Nephron (organoid): Measurements from ENCODE around the gene RNF224.

Source experiments
- H3K27ac Mint-ChIP-seq, 3 experiments: 2 replicates each; pipeline ENCODE4 v1.8.0; 2020; ENCODE audit warnings: mixed read lengths in 3 of 3, mild to moderate bottlenecking in 2 of 3, moderate library complexity in 1 of 3
- H3K27me3 Mint-ChIP-seq: 2 replicates; pipeline ENCODE4 v1.8.0; 2021; ENCODE audit warnings: low read depth, mild to moderate bottlenecking, moderate library complexity, mixed read lengths
- H3K36me3 Mint-ChIP-seq: 2 replicates; pipeline ENCODE4 v1.8.0; 2020; ENCODE audit warnings: low read depth, mixed read lengths
- H3K4me1 Mint-ChIP-seq: 2 replicates; pipeline ENCODE4 v1.8.0; 2020; ENCODE audit warnings: mixed read lengths
- H3K4me3 Mint-ChIP-seq, 3 experiments: 2 replicates each; pipeline ENCODE4 v1.8.0; 2020; ENCODE audit warnings: mild to moderate bottlenecking in 3 of 3, mixed read lengths in 3 of 3, moderate library complexity in 2 of 3
- H3K9me3 Mint-ChIP-seq: 2 replicates; pipeline ENCODE4 v1.8.0; 2020; ENCODE audit warnings: mixed read lengths
- TF ChIP-seq, protein P1 (sequence below), 3 experiments: fragments of 200-600 bp; sonication (generic); IDR thresholded peaks; one replicate each; pipeline ENCODE4 v1.5.0; 2021; ENCODE audit warnings: antibody characterized with exemption in 3 of 3; ENCODE audit not compliant: unreplicated experiment in 3 of 3

The RNF224 gene

DNA sequence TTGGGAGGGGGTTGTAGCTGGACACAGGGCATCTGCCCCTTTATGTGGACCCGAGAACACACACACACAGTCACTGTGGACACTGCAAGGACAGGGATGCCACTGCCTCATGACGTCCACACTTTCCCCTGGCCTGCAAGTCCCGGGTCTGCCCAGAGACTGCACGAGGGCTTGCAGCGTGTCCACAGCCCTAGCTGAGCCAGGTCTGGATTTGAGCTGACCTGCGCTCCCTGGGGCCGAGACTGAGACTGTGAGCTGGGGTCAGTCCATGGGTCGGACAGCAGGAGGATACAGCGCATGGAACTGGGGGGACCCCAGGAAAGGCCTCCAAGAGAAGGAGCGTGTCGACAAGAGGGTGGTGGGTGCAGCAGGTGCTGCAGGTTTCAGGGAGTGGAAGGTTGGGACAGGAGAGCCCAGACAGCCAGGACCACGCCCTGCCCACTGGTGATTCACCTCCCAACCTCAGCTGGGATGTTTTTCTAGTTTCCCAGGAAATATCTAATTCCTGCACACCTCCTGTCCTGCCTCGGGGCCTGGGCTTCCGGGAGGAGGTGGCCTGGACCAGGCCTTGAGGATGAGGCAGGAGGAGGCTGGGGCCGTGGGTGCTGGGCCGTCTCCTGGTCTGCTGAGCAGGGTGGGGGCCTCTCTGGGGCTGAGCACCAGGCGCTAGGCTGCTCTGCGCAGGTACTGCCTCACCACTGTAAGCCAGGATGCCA lies 806 bp upstream of the RNF224 start:
- TF ChIP-seq, protein P1, sequence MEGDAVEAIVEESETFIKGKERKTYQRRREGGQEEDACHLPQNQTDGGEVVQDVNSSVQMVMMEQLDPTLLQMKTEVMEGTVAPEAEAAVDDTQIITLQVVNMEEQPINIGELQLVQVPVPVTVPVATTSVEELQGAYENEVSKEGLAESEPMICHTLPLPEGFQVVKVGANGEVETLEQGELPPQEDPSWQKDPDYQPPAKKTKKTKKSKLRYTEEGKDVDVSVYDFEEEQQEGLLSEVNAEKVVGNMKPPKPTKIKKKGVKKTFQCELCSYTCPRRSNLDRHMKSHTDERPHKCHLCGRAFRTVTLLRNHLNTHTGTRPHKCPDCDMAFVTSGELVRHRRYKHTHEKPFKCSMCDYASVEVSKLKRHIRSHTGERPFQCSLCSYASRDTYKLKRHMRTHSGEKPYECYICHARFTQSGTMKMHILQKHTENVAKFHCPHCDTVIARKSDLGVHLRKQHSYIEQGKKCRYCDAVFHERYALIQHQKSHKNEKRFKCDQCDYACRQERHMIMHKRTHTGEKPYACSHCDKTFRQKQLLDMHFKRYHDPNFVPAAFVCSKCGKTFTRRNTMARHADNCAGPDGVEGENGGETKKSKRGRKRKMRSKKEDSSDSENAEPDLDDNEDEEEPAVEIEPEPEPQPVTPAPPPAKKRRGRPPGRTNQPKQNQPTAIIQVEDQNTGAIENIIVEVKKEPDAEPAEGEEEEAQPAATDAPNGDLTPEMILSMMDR (IDR thresholded peaks at IDR 0.05; ENCODE audit: unreplicated experiment in 3 of 3) = no peak
- peak overlapping the region in 1 of 3 experiments; percentile 37 for H3K4me3 Mint-ChIP-seq
- peaks cover 5% of the 10 kb centered on the region for H3K4me1 Mint-ChIP-seq
- no peaks in the 10 kb centered on the region for H3K36me3 Mint-ChIP-seq
- no peak overlapping the region for H3K27ac Mint-ChIP-seq
- no peaks in the 10 kb centered on the region for H3K9me3 Mint-ChIP-seq
- peaks cover 4% of the 10 kb centered on the region for H3K27me3 Mint-ChIP-seq

DNA sequence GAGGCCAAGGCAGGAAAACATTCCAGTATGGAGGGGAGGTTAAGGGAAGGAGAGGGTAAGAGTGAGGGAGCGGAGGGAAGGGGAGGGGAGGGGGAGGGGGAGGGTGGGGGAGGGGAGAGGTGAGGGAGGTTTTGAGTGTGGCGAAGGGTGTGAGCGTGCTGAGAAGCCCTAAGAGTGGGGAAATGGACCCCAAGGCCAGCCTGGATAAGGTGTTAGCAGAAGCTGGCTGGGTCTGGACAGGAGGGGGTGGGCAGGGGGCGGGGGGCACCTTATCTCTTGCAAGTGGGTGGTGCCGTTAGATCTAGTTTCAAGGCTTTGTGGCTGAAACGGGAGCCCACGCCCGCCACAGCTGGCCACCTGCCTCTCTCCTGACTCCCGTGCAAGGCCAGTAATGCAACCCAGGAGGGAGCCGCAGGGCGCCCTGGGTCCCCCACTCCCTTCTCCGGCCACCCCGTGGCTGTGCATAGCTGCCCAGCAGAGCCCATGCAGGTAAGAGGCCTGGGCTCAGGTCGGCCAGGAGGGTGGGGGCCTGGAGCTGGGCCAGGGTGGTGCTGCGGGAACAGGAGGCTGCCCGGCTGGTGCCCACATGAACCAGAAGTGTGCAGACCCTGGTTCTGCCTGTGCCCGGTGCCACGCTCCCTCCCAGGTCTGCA lies 677 bp downstream of the RNF224 start:
- H3K27me3 Mint-ChIP-seq = peaks cover 4% of the 10 kb centered on the region
- peak overlapping the region; percentile 24 to 59 (median 44) for H3K4me3 Mint-ChIP-seq
- peaks cover 5% of the 10 kb centered on the region for H3K4me1 Mint-ChIP-seq
- H3K27ac Mint-ChIP-seq = peak overlapping the region; percentile 41 to 65 (median 46)
- no peaks in the 10 kb centered on the region for H3K9me3 Mint-ChIP-seq
- TF ChIP-seq, protein P1 (IDR thresholded peaks at IDR 0.05; ENCODE audit: unreplicated experiment in 3 of 3) = no peak
- no peaks in the 10 kb centered on the region for H3K36me3 Mint-ChIP-seq

- TF ChIP-seq, protein P1 (IDR thresholded peaks at IDR 0.05; ENCODE audit: unreplicated experiment in 3 of 3) = no peak
- no peaks in the 10 kb centered on the region for H3K36me3 Mint-ChIP-seq
- no peak overlapping the region for H3K4me3 Mint-ChIP-seq
- H3K4me1 Mint-ChIP-seq = peaks cover 5% of the 10 kb centered on the region
- H3K9me3 Mint-ChIP-seq = no peaks in the 10 kb centered on the region
- H3K27me3 Mint-ChIP-seq = peaks cover 4% of the 10 kb centered on the region
- H3K27ac Mint-ChIP-seq = no peak overlapping the region
Observed at GRCh38 chr9:137228506-137228967, 1.2 kb downstream of the RNF224 start.

GRCh38 chr9:137228968-137229896 lies 1.9 kb downstream of the RNF224 start:
- peaks cover 5% of the 10 kb centered on the region for H3K4me1 Mint-ChIP-seq
- H3K27ac Mint-ChIP-seq = peak overlapping the region in 2 of 3 experiments; percentile 72 to 73
- H3K9me3 Mint-ChIP-seq = no peaks in the 10 kb centered on the region
- no peak overlapping the region for H3K4me3 Mint-ChIP-seq
- TF ChIP-seq, protein P1 (IDR thresholded peaks at IDR 0.05; ENCODE audit: unreplicated experiment in 3 of 3) = no peak
- H3K36me3 Mint-ChIP-seq = no peaks in the 10 kb centered on the region
- H3K27me3 Mint-ChIP-seq = peaks cover 4% of the 10 kb centered on the region

- peaks cover 9% of the 10 kb centered on the region for H3K4me1 Mint-ChIP-seq
- H3K27me3 Mint-ChIP-seq = peaks cover 7% of the 10 kb centered on the region
- peak overlapping the region in 2 of 3 experiments; percentile 72 to 73 for H3K27ac Mint-ChIP-seq
- no peaks in the 10 kb centered on the region for H3K9me3 Mint-ChIP-seq
- H3K36me3 Mint-ChIP-seq = no peaks in the 10 kb centered on the region
- TF ChIP-seq, protein P1 (IDR thresholded peaks at IDR 0.05; ENCODE audit: unreplicated experiment in 3 of 3) = no peak
- H3K4me3 Mint-ChIP-seq = no peak overlapping the region
Observed at GRCh38 chr9:137229903-137230704, 2.8 kb downstream of the RNF224 start.
